Natural killer cell (primary cell): ENCODE data around the gene NCBP3. TPM values are rescaled to one million over a fixed set of nuclear protein-coding genes. Genes with fewer than 3 reads are reported as not detected.

Experiments used
- ATAC-seq, 3 donors: fragments of 150-1000 bp in 2 of 3; fragments of 200-7000 bp in 1 of 3; cut with Tn5 transposase; 1 replicate in 1 of 3; 2 replicates in 2 of 3; pipeline ENCODE4 v1.10.0; 2021; ENCODE audit warnings: mild to moderate bottlenecking in 2 of 3, moderate library complexity in 2 of 3
- DNase-seq, 2 donors: peaks; one replicate each; pipeline versions ENCODE4 v3.0.0 to v3.0.0-alpha.2; 2013 to 2021; ENCODE audit warnings: mixed read lengths in 1 of 2
- H3K27ac ChIP-seq: one replicate; pipeline ENCODE4 v1.5.1; 2013; ENCODE audit warnings: mild to moderate bottlenecking, low read length
- H3K27me3 ChIP-seq: one replicate; pipeline ENCODE4 v1.6.1; 2013; ENCODE audit warnings: low read length; ENCODE audit not compliant: control insufficient read depth, insufficient read depth
- H3K36me3 ChIP-seq: one replicate; pipeline ENCODE4 v1.6.1; 2013; ENCODE audit warnings: low read length; ENCODE audit not compliant: control insufficient read depth, insufficient read depth
- H3K4me1 ChIP-seq: one replicate; pipeline ENCODE4 v1.6.1; 2013; ENCODE audit warnings: low read length; ENCODE audit not compliant: control insufficient read depth, insufficient read depth
- H3K4me3 ChIP-seq: one replicate; pipeline ENCODE4 v1.5.1; 2013; ENCODE audit warnings: low read length
- H3K9me3 ChIP-seq: one replicate; pipeline ENCODE4 v1.6.1; 2013; ENCODE audit warnings: low read length; ENCODE audit not compliant: control insufficient read depth, insufficient read depth
- H3K27ac Mint-ChIP-seq, 2 donors: one replicate each; pipeline ENCODE4 v1.8.0; 2022; ENCODE audit warnings: mild to moderate bottlenecking in 2 of 2, mixed read lengths in 2 of 2, moderate library complexity in 1 of 2
- H3K27me3 Mint-ChIP-seq, 2 donors: one replicate each; pipeline ENCODE4 v1.8.0; 2022; ENCODE audit warnings: low read depth in 2 of 2, mixed read lengths in 2 of 2
- H3K36me3 Mint-ChIP-seq: one replicate; pipeline ENCODE4 v1.8.0; 2022; ENCODE audit warnings: mixed read lengths
- H3K4me1 Mint-ChIP-seq, 2 donors: one replicate each; pipeline ENCODE4 v1.8.0; 2022; ENCODE audit warnings: mixed read lengths in 2 of 2
- H3K4me3 Mint-ChIP-seq: one replicate; pipeline ENCODE4 v1.8.0; 2022; ENCODE audit warnings: mild to moderate bottlenecking, moderate library complexity, mixed read lengths
- H3K9me3 Mint-ChIP-seq, 2 donors: one replicate each; pipeline ENCODE4 v1.8.0; 2022; ENCODE audit warnings: mixed read lengths in 2 of 2
- whole genome bisulfite sequencing: methylation state at CpG from one replicate; pipeline ENCODE4 v1.1.7; 2013; ENCODE audit warnings: missing lambda C conversion rate; ENCODE audit not compliant: insufficient coverage; 5-methylcytosine and 5-hydroxymethylcytosine counted together
- intact Hi-C: fragments of 100-400 bp; cut with micrococcal nuclease; formaldehyde crosslinking; loops from one replicate; pipeline ENCODE4 v1.14.2; 2022
- total RNA-seq, 4 donors: library from RNA; stranded (reverse); fragments of 120-200 nt in 1 of 4; gene quantifications; one replicate each; pipeline versions ENCODE4 v1.2.3 to v1.2.4, GENCODE V29; 2013 to 2022
- TF ChIP-seq, protein P1 (sequence below): fragments of 200-600 bp; IDR thresholded peaks from one replicate; pipeline ENCODE4 v1.8.0; 2022; ENCODE audit warnings: antibody characterized with exemption

NCBP3 gene
- total RNA-seq, 3 donors from 2014 or later (not counting 1 experiment from before 2014, with no cell fraction given) = 55.9 to 60.7 (median 58.1) TPM

DNA sequence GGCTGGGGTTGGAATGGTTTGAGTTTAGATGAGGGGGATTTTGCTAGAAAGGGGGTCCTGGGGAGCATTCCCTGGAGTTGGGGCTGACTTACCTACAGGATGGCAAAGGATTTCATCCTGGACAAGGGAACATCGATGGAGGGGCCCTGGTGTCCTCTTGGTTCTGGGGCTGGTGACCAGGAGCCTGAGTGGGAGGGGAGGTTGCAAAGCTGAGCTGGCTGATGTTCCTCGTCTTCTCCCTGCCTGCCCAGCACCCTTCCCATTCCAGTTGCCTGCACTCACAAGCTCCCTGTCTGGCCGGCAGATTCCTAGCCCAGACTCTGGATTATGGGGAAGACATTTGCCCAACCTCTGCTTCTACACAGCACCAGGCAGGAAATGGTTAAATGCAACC, 82.3 kb downstream of the NCBP3 start:
- DNase-seq (no peak), ATAC-seq (no peak)
- WGBS = 51% methylated on average over 3 of the region's 3 CpGs
- Histone ChIP-seq H3K4me1 (peaks cover 80% of the 10 kb centered on the region), H3K36me3 (no peaks in the 10 kb centered on the region), H3K27me3 (no peaks in the 10 kb centered on the region), H3K4me3 (peak overlapping the region; percentile 38), H3K9me3 (no peaks in the 10 kb centered on the region), H3K27ac (peak overlapping the region; percentile 91)
- peaks cover 59 to 74% of the 10 kb centered on the region in 2 donors for H3K4me1 Mint-ChIP-seq
- H3K9me3 Mint-ChIP-seq = peaks cover 0 to 3% of the 10 kb centered on the region in 2 donors
- intact Hi-C loops = loop anchor here (1.0 to 2.0 kb wide), 3 partner anchors 25 to 949 kb away; no protein-coding TSS in a partner anchor
- H3K27ac Mint-ChIP-seq = peak overlapping the region; percentile 94 to 99
- peak overlapping the region; percentile 92 for H3K4me3 Mint-ChIP-seq
- TF ChIP-seq, protein P1, sequence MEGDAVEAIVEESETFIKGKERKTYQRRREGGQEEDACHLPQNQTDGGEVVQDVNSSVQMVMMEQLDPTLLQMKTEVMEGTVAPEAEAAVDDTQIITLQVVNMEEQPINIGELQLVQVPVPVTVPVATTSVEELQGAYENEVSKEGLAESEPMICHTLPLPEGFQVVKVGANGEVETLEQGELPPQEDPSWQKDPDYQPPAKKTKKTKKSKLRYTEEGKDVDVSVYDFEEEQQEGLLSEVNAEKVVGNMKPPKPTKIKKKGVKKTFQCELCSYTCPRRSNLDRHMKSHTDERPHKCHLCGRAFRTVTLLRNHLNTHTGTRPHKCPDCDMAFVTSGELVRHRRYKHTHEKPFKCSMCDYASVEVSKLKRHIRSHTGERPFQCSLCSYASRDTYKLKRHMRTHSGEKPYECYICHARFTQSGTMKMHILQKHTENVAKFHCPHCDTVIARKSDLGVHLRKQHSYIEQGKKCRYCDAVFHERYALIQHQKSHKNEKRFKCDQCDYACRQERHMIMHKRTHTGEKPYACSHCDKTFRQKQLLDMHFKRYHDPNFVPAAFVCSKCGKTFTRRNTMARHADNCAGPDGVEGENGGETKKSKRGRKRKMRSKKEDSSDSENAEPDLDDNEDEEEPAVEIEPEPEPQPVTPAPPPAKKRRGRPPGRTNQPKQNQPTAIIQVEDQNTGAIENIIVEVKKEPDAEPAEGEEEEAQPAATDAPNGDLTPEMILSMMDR = no peak
- no peaks in the 10 kb centered on the region for H3K36me3 Mint-ChIP-seq
- H3K27me3 Mint-ChIP-seq = no peaks in the 10 kb centered on the region

- no peaks in the 10 kb centered on the region for H3K36me3 ChIP-seq
- WGBS = 49% methylated on average over 9 of the region's 14 CpGs
- no peaks in the 10 kb centered on the region for H3K36me3 Mint-ChIP-seq
- H3K27ac Mint-ChIP-seq = peak overlapping the region; percentile 94 to 99
- H3K4me3 ChIP-seq = peak overlapping the region; percentile 38
- no peaks in the 10 kb centered on the region for H3K27me3 ChIP-seq
- peaks cover 74% of the 10 kb centered on the region for H3K4me1 ChIP-seq
- H3K9me3 Mint-ChIP-seq = no peaks in the 10 kb centered on the region
- peak overlapping the region; percentile 92 for H3K4me3 Mint-ChIP-seq
- H3K27ac ChIP-seq = peak overlapping the region; percentile 91
- TF ChIP-seq, protein P1 = no peak
- intact Hi-C loops = loop anchor here (1.0 kb wide), 1 partner anchor 52 kb away; no protein-coding TSS in a partner anchor
- H3K4me1 Mint-ChIP-seq = peaks cover 53 to 68% of the 10 kb centered on the region in 2 donors
- H3K27me3 Mint-ChIP-seq = no peaks in the 10 kb centered on the region
- no peaks in the 10 kb centered on the region for H3K9me3 ChIP-seq
- ATAC-seq = peak; percentile 65 to 83 (median 72)
- peak; percentile 57 to 77 for DNase-seq
These were observed 82.9 kb downstream of the NCBP3 start for GRCh38 chr17:3762922-3763776.

DNA sequence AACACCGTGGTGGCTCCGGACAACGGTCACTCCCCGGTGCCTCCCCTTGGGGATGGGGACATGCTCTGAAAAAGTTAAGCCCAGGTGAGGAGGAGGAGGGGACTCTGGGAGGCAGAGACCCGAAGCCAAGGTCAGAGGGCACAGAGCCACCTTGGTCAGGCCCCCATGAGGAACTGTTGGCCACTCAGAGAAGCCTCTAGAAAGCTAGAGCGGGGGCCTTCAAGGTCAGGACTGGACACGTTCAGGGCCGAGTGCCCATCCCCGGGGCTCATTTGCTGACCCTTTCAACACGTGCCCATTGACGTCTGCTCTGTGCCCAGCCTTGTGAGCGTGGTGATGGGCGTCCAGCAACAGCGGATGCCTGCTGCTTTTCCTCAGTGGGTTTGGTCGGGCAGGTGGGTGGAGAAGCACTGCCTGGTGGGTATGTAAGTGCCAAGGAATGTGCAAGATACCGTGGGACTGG, 84.1 kb downstream of the NCBP3 start:
- DNase-seq = no peak
- 96% methylated on average over 16 of the region's 16 CpGs for WGBS
- Mint-ChIP-seq H3K4me3 (no peak overlapping the region), H3K9me3 (no peaks in the 10 kb centered on the region), H3K4me1 (peaks cover 42 to 61% of the 10 kb centered on the region in 2 donors), H3K27ac (peak overlapping the region in 1 of 2 donors; percentile 94), H3K36me3 (no peaks in the 10 kb centered on the region), H3K27me3 (no peaks in the 10 kb centered on the region)
- Histone ChIP-seq H3K27ac (no peak overlapping the region), H3K36me3 (no peaks in the 10 kb centered on the region), H3K4me1 (peaks cover 62% of the 10 kb centered on the region), H3K4me3 (no peak overlapping the region), H3K27me3 (no peaks in the 10 kb centered on the region), H3K9me3 (no peaks in the 10 kb centered on the region)
- ATAC-seq = no peak
- intact Hi-C loops = no loop called here
- TF ChIP-seq, protein P1 = no peak
